Medulla oblongata (tissue), 1 donor: ENCODE data around the gene PXMP4.
A peak's percentile ranks its signal among the peaks of the same experiment; 100 is the strongest.
"Not testable (repeated sequence)": the region's sequence is repeated elsewhere in the genome, so short reads cannot be mapped to it uniquely, and the experiment has no call there.

ENCODE experiments used
- DNase-seq: peaks from one replicate; pipeline ENCODE4 v3.0.0-alpha.2; 2015; ENCODE audit errors: extremely low spot score

The PXMP4 gene

DNA sequence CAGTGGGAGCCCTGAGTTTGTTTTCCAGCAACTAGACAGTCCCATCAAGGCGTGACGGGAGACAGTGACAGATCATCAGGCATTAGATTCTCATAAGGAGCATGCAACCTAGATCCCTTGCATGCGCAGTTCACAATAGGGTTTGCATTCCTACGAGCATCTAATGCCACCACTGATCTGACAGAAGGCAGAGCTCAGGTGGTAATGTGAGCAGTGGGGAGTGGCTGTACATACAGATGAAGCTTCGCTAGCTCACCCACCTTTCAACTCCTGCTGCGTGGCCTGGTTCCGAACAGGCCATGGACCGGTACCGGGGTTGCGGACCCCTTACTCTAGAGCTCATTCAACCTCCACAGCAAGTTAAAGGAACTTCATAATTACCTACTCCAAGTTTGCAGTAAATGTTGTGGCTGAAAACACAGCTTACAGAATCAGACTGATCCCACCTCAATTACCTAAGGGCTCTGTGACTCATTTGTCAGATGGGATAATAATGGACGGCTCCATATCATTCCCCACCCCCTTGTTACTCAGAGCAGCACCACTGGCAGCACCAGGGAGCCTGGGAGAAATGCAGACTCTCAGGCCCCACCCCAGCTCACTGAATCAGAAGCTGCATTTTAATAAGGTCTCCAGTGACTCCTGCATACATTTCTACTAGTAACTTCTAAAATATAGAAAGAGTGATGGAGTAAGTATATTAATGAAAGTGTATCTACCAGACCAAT is 15.7 kb downstream of the PXMP4 start:
- DNase-seq = no peak

- no peak for DNase-seq
These were observed 16.5 kb downstream of the PXMP4 start for GRCh38 chr20:33703498-33704137.

GRCh38 chr20:33702861-33703260 is 17.2 kb downstream of the PXMP4 start:
- no peak for DNase-seq

DNA sequence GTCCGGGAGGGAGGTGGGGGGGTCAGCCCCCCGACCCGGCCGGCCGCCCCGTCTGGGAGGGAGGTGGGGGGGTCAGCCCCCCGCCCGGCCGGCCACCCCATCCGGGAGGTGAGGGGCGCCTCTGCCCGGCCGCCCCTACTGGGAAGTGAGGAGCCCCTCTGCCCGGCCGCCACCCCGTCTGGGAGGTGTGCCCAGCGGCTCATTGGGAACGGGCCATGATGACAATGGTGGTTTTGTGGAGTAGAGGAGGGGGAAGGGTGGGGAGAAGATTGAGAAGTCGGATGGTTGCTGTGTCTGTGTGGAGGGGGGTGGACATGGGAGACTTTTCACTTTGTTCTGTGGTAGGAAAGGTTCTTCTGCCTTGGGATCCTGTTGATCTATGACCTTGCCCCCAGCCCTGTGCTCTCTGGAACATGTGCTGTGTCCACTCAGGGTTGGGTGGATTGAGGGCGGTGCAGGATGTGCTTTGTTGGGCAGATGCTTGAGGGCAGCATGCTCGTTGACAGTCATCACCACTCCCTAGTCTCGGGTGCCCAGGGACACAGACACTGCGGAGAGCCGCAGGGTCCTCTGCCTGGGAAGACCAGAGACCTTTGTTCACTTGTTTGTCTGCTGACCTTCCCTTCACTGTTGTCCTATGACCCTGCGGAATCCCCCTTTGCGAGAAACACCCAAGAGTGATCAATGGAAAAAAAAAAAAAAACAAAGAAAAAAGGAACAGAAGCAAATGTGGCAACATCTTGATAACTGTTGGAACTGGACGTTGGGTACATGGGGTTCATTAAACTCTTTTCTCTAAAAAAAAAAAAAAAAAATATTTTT is 18.3 kb downstream of the PXMP4 start:
- no peak for DNase-seq

GRCh38 chr20:33700696-33701441 is 19.2 kb downstream of the PXMP4 start:
- not testable (repeated sequence) for DNase-seq

DNA sequence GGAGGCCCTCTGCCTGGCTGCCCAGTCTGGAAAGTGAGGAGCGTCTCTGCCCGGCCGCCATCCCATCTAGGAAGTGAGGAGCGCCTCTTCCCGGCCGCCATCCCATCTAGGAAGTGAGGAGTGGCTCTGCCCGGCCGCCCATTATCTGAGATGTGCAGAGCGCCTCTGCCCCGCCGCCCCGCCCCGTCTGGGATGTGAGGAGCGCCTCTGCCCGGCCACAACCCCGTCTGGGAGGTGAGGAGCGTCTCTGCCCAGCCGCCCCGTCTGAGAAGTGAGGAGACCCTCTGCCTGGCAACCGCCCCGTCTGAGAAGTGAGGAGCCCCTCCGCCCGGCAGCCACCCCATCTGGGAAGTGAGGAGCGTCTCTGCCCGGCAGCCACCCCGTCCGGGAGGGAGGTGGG is 21.1 kb downstream of the PXMP4 start:
- not testable (repeated sequence) for DNase-seq

GRCh38 chr20:33697129-33697528 is 23.0 kb downstream of the PXMP4 start:
- DNase-seq = peak; percentile 70

- no peak for DNase-seq
These were observed 23.7 kb downstream of the PXMP4 start for GRCh38 chr20:33696448-33696847.

DNA sequence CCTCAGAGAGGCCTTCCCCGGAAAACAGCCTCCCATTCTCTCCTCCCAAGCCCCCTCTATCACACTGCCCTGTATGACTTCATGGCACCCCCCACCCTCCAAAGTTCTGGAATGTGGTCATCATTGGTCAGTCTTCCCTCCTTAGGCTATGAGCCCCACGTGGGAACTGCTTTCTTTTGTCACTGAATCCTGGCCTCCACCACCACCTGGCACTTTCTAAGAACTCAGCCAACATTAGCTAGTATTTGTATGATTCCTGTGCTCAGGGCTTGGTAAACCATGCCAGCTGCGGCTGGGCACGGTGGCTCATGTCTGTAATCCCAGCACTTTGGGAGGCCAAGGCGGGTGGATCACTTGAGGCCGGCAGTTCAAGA is 25.5 kb downstream of the PXMP4 start:
- DNase-seq = peak; percentile 74

GRCh38 chr20:33693741-33694638 is 26.1 kb downstream of the PXMP4 start:
- peak; percentile 90 for DNase-seq

- DNase-seq = peak; percentile 46
These were observed 26.8 kb downstream of the PXMP4 start for GRCh38 chr20:33693289-33693688.

DNA sequence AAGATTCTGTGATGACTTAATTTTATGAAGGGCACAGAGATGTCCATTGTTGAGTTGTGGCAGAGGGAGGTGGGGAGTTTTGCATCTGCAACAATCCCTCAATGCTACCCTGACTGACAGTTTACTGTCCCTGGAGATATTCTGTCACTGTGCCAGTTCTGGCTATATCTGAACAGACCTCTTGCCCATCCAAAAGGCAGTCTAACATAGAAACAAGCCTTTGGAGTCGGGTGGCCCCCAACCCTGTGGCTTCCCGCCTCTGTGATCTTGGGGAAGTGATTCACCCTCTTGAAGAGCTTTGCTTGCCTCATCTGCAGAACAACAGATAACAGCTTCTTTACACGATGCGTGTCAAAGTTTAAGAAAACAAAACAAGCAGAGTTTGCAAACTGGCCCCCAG is 30.1 kb downstream of the PXMP4 start:
- peak; percentile 66 for DNase-seq

GRCh38 chr20:33689493-33689892 is 30.6 kb downstream of the PXMP4 start:
- no peak for DNase-seq

DNA sequence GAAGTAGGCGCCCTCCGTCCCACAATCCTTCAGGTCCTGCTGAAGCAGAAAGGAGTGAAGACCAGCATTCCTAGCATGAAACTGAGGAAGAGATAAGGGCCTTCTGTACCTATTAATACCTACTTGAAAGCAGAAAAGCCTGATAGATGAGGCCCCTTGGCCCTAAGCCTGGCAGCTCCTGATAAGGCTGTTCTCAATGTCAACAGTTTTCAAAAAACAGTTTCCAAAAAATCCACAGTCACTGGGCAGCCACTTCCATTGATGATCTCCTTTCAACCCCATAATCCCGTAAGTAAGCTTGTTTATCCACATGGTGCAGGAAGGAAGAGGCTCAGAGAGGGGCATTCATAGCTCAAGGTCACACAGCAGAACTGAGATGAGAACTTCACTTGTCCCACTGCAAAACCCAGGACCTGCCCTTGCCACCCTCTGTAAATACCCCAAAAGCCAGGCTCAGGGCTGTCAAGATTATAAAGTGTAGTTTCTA is 31.1 kb downstream of the PXMP4 start:
- DNase-seq = no peak

GRCh38 chr20:33687993-33688937 is 31.8 kb downstream of the PXMP4 start:
- no peak for DNase-seq

DNA sequence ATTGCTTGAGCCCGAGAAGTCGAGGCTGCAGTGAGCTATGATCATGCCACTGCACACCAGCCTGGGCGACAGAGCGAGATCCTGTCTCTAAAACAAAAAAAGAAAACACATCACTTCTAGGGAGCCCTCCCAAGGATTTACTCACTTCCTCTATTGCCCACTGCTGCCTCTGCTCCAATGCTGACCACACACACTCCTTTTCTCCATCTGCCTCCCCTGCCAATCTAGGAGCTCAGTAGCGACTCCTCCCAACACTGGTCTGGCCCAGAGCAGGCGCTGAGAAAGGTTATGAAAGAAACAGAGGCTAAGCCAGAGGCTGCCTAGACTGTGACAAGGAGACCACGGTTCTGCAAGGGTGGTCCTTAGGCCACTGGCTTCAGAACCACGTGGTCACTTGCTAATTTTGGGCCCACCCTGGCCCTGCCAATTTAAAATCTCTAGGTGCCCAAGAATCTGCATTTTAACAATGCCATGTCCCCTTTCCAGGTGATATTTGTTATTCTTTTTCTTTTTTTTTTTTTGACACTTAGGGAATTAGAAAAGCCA is 32.7 kb downstream of the PXMP4 start:
- DNase-seq = peak; percentile 42

- no peak for DNase-seq
These were observed 33.1 kb downstream of the PXMP4 start for GRCh38 chr20:33686984-33687366.

DNA sequence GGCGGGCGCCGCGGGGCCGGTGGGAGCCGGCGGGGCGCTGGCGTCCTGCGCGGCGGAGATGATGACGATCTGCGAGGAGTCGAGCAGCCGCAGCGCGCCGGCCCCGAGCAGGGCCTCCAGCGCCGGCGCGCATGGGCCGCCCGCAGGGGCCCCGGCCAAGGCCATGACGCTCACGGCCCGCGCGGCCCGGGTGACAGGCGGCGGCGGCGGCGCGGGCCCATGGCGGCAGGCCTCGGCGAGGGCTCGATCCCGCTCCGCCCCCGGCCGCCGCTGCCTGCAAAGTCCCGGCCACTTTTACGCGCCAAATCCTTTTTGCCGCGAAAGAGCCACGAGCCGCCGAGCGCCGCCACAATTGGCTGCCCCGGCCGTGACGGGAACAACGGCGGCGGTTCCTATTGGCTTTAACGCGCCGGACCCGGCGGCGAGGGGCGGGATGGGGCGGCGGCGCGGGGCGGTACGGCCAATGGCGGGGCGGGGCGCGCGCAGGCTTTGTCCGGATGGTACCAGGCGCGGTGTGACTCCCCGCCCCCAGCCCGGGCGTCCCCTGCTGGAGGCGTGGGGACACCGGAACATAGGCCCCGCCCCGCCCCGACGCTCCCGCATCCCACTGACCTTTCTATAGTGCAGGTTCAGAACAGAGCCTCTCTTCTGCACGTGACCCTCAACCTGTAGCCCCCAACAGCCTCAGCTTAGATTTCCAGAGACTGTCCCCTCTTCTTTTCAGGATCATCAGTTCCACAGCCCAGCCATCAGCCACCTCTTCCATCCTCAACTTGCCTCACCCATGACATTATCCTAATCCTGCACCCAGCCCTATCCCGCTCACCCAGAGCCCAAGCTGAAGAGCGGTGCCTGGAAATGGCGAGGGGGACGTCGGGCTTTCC is 33.8 kb downstream of the PXMP4 start, which contains the start of gene E2F1:
Gene E2F1, minus strand, starts transcription at position 286 of the 884 bp plus-strand sequence. Its CDS starts 121 bp downstream, at position 165.
- peak; percentile 95 for DNase-seq
